Endodermal cell (in vitro differentiated cells): ENCODE data around the gene EPAS1. TPM values are rescaled to one million over a fixed set of nuclear protein-coding genes. Genes with fewer than 3 reads are reported as not detected.

Experiments used
- DNase-seq: peaks from one replicate; pipeline ENCODE4 v3.0.0-alpha.2; 2017
- H3K27ac ChIP-seq: 2 replicates; pipeline ENCODE4 v1.5.1; 2013; ENCODE audit warnings: mild to moderate bottlenecking, low read depth, low read length, moderate library complexity
- H3K27me3 ChIP-seq: 2 replicates; pipeline ENCODE4 v1.6.1; 2013; ENCODE audit warnings: mild to moderate bottlenecking, low read length, moderate library complexity; ENCODE audit not compliant: insufficient read depth, control insufficient read depth, poor library complexity, severe bottlenecking
- H3K36me3 ChIP-seq: 2 replicates; pipeline ENCODE4 v1.7.0; 2013; ENCODE audit warnings: mild to moderate bottlenecking, low read length, moderate library complexity; ENCODE audit not compliant: control insufficient read depth, insufficient read depth
- H3K4me1 ChIP-seq: one replicate; pipeline ENCODE4 v1.7.0; 2013; ENCODE audit warnings: low read length; ENCODE audit not compliant: control insufficient read depth, insufficient read depth
- H3K4me3 ChIP-seq: 2 replicates; pipeline ENCODE4 v1.5.1; 2013; ENCODE audit warnings: mild to moderate bottlenecking, low read length, moderate library complexity
- H3K9ac ChIP-seq: 2 replicates; pipeline ENCODE4 v1.6.1; 2013; ENCODE audit warnings: mild to moderate bottlenecking, low read length, moderate library complexity; ENCODE audit not compliant: poor library complexity, severe bottlenecking; ENCODE audit errors: extremely low read depth
- H3K9me3 ChIP-seq: 2 replicates; pipeline ENCODE4 v1.6.1; 2013; ENCODE audit warnings: mild to moderate bottlenecking, low read length, moderate library complexity; ENCODE audit not compliant: control insufficient read depth
- H3K27ac Mint-ChIP-seq: 2 replicates; pipeline ENCODE4 v1.8.0; 2020; ENCODE audit warnings: mixed read lengths
- H3K27me3 Mint-ChIP-seq: 2 replicates; pipeline ENCODE4 v1.8.0; 2021; ENCODE audit warnings: mild to moderate bottlenecking, mixed read lengths; ENCODE audit not compliant: insufficient read depth
- H3K36me3 Mint-ChIP-seq: 2 replicates; pipeline ENCODE4 v1.8.0; 2020; ENCODE audit warnings: low read depth, mixed read lengths
- H3K4me1 Mint-ChIP-seq: 2 replicates; pipeline ENCODE4 v1.8.0; 2020; ENCODE audit warnings: mixed read lengths
- H3K4me3 Mint-ChIP-seq: 2 replicates; pipeline ENCODE4 v1.8.0; 2020; ENCODE audit warnings: mild to moderate bottlenecking, moderate library complexity, mixed read lengths
- H3K9me3 Mint-ChIP-seq: 2 replicates; pipeline ENCODE4 v1.8.0; 2020; ENCODE audit warnings: mild to moderate bottlenecking, mixed read lengths
- CTCF ChIP-seq: fragments of 200-600 bp; sonication (generic); conservative IDR thresholded peaks from 2 replicates; pipeline ENCODE4 v1.5.0; 2021; ENCODE audit warnings: antibody characterized with exemption, mild to moderate bottlenecking
- WGBS, 2 experiments: methylation state at CpG; one replicate each; pipeline versions ENCODE4 v1.1.5 to v1.1.7; 2013; ENCODE audit warnings: missing lambda C conversion rate in 2 of 2, mixed read lengths in 1 of 2; ENCODE audit not compliant: insufficient coverage in 1 of 2, insufficient read length in 1 of 2; 5-methylcytosine and 5-hydroxymethylcytosine counted together
- total RNA-seq, 2 donors: library from RNA; stranded (reverse); fragmentation: NEBNext Ultra II Directional in 1 of 2; extraction: Animal tissue kit (Norgen Biotek cat#: 25700) in 1 of 2; gene quantifications; 2 replicates in 1 of 2; 3 replicates in 1 of 2; pipeline ENCODE4 v1.2.1, GENCODE V29; 2021

Gene EPAS1
- total RNA-seq, 2 donors from 2014 or later: 1.2 to 1.9 TPM

GRCh38 chr2:46381263-46381849, 84.1 kb downstream of the EPAS1 start:
- no peak overlapping the region for H3K27ac Mint-ChIP-seq
- no peaks in the 10 kb centered on the region for H3K36me3 Mint-ChIP-seq
- H3K4me3 ChIP-seq: no peak overlapping the region
- 74 to 92% methylated on average over 6 to 8 of the region's 8 CpGs for WGBS, 2 experiments
- H3K9me3 Mint-ChIP-seq: no peaks in the 10 kb centered on the region
- no peaks in the 10 kb centered on the region for H3K27me3 Mint-ChIP-seq
- H3K27me3 ChIP-seq: no peaks in the 10 kb centered on the region
- no peak overlapping the region for H3K9ac ChIP-seq
- peaks cover 8% of the 10 kb centered on the region for H3K4me1 Mint-ChIP-seq
- H3K27ac ChIP-seq: no peak overlapping the region
- peak; percentile 33 for DNase-seq
- H3K9me3 ChIP-seq: no peaks in the 10 kb centered on the region
- H3K4me1 ChIP-seq: no peaks in the 10 kb centered on the region
- H3K36me3 ChIP-seq: no peaks in the 10 kb centered on the region
- H3K4me3 Mint-ChIP-seq: no peak overlapping the region
- no peak for TF ChIP-seq CTCF

DNA sequence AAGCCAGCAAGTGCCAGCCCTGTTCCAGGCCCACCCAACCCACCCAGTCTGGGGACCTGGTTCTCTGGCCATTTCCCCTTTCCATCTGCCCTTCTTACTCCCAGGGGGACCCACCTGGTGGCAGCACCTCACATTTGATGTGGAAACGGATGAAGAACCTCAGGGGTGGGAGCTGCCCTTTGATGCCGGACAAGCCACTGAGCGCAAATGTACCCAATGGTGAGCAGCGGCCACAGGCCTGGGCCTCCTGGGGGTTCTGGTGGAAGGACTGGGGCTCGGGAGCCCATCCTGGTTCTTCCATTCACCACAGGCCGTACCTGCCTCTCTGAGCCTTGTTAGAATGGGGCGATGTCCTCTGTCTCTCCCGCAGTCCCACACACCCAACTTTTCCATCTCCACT, 84.7 kb downstream of the EPAS1 start:
- H3K36me3 Mint-ChIP-seq: no peaks in the 10 kb centered on the region
- Histone ChIP-seq H3K36me3 (no peaks in the 10 kb centered on the region), H3K4me1 (no peaks in the 10 kb centered on the region), H3K27me3 (no peaks in the 10 kb centered on the region), H3K27ac (no peak overlapping the region), H3K9ac (no peak overlapping the region), H3K9me3 (no peaks in the 10 kb centered on the region), H3K4me3 (no peak overlapping the region)
- H3K9me3 Mint-ChIP-seq: no peaks in the 10 kb centered on the region
- DNase-seq: no peak
- no peak overlapping the region for H3K27ac Mint-ChIP-seq
- WGBS, 2 experiments: 94 to 100% methylated on average over 5 to 8 of the region's 8 CpGs
- H3K27me3 Mint-ChIP-seq: no peaks in the 10 kb centered on the region
- H3K4me3 Mint-ChIP-seq: no peak overlapping the region
- H3K4me1 Mint-ChIP-seq: peaks cover 5% of the 10 kb centered on the region
- TF ChIP-seq CTCF: no peak

GRCh38 chr2:46382331-46383112, 85.3 kb downstream of the EPAS1 start:
- Histone ChIP-seq H3K27me3 (no peaks in the 10 kb centered on the region), H3K36me3 (no peaks in the 10 kb centered on the region), H3K9ac (no peak overlapping the region), H3K4me3 (no peak overlapping the region), H3K4me1 (no peaks in the 10 kb centered on the region), H3K9me3 (no peaks in the 10 kb centered on the region), H3K27ac (no peak overlapping the region)
- no peaks in the 10 kb centered on the region for H3K36me3 Mint-ChIP-seq
- DNase-seq: peak; percentile 36
- 91 to 97% methylated on average over 13 to 14 of the region's 14 CpGs for WGBS, 2 experiments
- H3K4me3 Mint-ChIP-seq: no peak overlapping the region
- no peak for TF ChIP-seq CTCF
- H3K27ac Mint-ChIP-seq: no peak overlapping the region
- H3K27me3 Mint-ChIP-seq: no peaks in the 10 kb centered on the region
- no peaks in the 10 kb centered on the region for H3K9me3 Mint-ChIP-seq
- peaks cover 4% of the 10 kb centered on the region for H3K4me1 Mint-ChIP-seq
